H1 (cell line): ENCODE results near the gene NCOA1. TPM values are rescaled to one million over a fixed set of nuclear protein-coding genes. Genes with fewer than 3 reads are reported as not detected.

ENCODE experiments used
- polyA plus RNA-seq, 7 experiments: library from polyadenylated mRNA; depleted of rRNA in 3 of 7; stranded (reverse) in 5 of 7; unstranded in 2 of 7; fragments of >200 nt in 5 of 7; fragments of 200-250 nt in 2 of 7; gene quantifications; 1 replicate in 5 of 7; 2 replicates in 1 of 7; 4 replicates in 1 of 7; pipeline versions ENCODE4 v1.2.1 to v1.2.3, GENCODE V29; 2011 to 2013; ENCODE audit warnings: missing spikeins in 2 of 7, mixed read lengths in 2 of 7
- total RNA-seq: library from RNA; stranded (reverse); fragmentation: NEBNext Ultra II Directional; extraction: Animal tissue kit (Norgen Biotek cat#: 25700); gene quantifications from 2 replicates; pipeline ENCODE4 v1.2.1, GENCODE V29; 2021
- TF ChIP-seq, protein P1 (sequence below), 3 experiments: IDR thresholded peaks; 1 replicate in 2 of 3; 2 replicates in 1 of 3; pipeline versions ENCODE4 v1.5.1 to v1.6.1; 2011; ENCODE audit warnings: low read length in 3 of 3, mild to moderate bottlenecking in 3 of 3, inconsistent platforms in 2 of 3, low read depth in 1 of 3, moderate library complexity in 1 of 3; ENCODE audit not compliant: insufficient read depth in 1 of 3; ENCODE audit errors: control extremely low read depth in 1 of 3

Gene NCOA1
- total and polyA plus RNA-seq, 2 of the 8 experiments (the other 6 are each of a cell fraction or from before 2014, with no cell fraction given), result 12.8 to 17.9 TPM

GRCh38 chr2:24515335-24515734, 24.3 kb downstream of the NCOA1 start (continued):
- TF ChIP-seq, protein P1, sequence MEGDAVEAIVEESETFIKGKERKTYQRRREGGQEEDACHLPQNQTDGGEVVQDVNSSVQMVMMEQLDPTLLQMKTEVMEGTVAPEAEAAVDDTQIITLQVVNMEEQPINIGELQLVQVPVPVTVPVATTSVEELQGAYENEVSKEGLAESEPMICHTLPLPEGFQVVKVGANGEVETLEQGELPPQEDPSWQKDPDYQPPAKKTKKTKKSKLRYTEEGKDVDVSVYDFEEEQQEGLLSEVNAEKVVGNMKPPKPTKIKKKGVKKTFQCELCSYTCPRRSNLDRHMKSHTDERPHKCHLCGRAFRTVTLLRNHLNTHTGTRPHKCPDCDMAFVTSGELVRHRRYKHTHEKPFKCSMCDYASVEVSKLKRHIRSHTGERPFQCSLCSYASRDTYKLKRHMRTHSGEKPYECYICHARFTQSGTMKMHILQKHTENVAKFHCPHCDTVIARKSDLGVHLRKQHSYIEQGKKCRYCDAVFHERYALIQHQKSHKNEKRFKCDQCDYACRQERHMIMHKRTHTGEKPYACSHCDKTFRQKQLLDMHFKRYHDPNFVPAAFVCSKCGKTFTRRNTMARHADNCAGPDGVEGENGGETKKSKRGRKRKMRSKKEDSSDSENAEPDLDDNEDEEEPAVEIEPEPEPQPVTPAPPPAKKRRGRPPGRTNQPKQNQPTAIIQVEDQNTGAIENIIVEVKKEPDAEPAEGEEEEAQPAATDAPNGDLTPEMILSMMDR (IDR thresholded peaks at IDR 0.05; ENCODE audit: control extremely low read depth in 1 of 3, insufficient read depth in 1 of 3, low read depth in 1 of 3, low read length in 3 of 3), result no peak
